ENCODE data around the gene FAM81A.

DNA sequence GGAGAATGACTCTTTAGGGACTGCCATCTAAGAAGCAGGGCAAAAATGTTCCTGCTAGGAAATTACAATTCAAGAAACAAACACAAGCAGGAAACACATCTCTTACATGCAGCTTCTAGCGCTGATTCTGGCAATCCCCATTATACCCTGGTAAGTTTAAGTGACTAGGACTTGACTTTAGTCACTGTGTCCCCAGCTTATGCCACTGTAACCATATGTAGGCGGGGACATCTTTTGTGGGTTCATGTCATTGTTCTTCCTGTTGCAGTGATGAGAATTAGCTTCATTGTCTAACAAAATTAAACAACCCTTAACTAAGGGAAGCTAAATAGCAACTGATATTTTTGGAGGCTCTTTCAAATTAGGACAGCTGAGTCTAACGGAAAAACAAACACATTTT is 17.9 kb upstream of the FAM81A start:
- TF ChIP-seq, protein P1, sequence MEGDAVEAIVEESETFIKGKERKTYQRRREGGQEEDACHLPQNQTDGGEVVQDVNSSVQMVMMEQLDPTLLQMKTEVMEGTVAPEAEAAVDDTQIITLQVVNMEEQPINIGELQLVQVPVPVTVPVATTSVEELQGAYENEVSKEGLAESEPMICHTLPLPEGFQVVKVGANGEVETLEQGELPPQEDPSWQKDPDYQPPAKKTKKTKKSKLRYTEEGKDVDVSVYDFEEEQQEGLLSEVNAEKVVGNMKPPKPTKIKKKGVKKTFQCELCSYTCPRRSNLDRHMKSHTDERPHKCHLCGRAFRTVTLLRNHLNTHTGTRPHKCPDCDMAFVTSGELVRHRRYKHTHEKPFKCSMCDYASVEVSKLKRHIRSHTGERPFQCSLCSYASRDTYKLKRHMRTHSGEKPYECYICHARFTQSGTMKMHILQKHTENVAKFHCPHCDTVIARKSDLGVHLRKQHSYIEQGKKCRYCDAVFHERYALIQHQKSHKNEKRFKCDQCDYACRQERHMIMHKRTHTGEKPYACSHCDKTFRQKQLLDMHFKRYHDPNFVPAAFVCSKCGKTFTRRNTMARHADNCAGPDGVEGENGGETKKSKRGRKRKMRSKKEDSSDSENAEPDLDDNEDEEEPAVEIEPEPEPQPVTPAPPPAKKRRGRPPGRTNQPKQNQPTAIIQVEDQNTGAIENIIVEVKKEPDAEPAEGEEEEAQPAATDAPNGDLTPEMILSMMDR (IDR thresholded peaks at IDR 0.05) = no peak
- no peak for TF ChIP-seq POLR2A (IDR thresholded peaks at IDR 0.05)
